GM12878 (cell line): ENCODE measurements around the gene EXOC3L1. TPM values are rescaled to one million over a fixed set of nuclear protein-coding genes. Genes with fewer than 3 reads are reported as not detected.

ENCODE experiments used
- ATAC-seq: fragments of 200-7000 bp; cut with Tn5 transposase; 3 replicates; pipeline ENCODE4 v1.9.1; 2020; ENCODE audit warnings: mild to moderate bottlenecking, moderate library complexity
- BruUV-seq: library from RNA; stranded (reverse); fragments of 400-500 nt; replicated peaks from 2 replicates; lab custom pipeline; 2021; lab: Mats Ljungman, UMichigan
- CTCF ChIA-PET: fragments of 300-600 bp; sonication (Branson Sonifier 250); formaldehyde crosslinking; extraction: SDS; loops from one replicate; lab custom pipeline; 2021; ENCODE audit warnings: inconsistent platforms; lab: Yijun Ruan, JAX
- POLR2A ChIA-PET: fragments of 350-600 bp; formaldehyde crosslinking; extraction: SDS; loops from one replicate; lab custom pipeline; 2021; ENCODE audit warnings: inconsistent platforms; lab: Charles Lee
- RAD21 ChIA-PET: fragments of 300-600 bp; sonication (Branson Sonifier 250); formaldehyde crosslinking; loops from one replicate; lab custom pipeline; 2023; ENCODE audit warnings: antibody characterized with exemption; ENCODE audit not compliant: unreplicated experiment; lab: Charles Lee
- SMC1A ChIA-PET: fragments of 300-600 bp; sonication (Branson Sonifier 250); formaldehyde crosslinking; loops from one replicate; lab custom pipeline; 2023; ENCODE audit not compliant: unreplicated experiment, uncharacterized antibody; lab: Charles Lee
- DNase-seq: peaks from one replicate; pipeline ENCODE4 v3.0.0-alpha.2; 2011; ENCODE audit warnings: low read depth, low spot score
- FAIRE-seq: peaks from 3 replicates; lab custom pipeline; 2011; peaks lifted over from hg19 to GRCh38; lab: Jason Lieb, UNC
- H2AFZ ChIP-seq: 2 replicates; pipeline ENCODE4 v1.6.0; 2011; ENCODE audit warnings: low read depth, low read length, control low read depth; ENCODE audit not compliant: control insufficient read depth
- H3K27ac ChIP-seq: 2 replicates; pipeline ENCODE4 v1.5.1; 2011; ENCODE audit warnings: control low read depth; ENCODE audit not compliant: control insufficient read depth, insufficient read depth
- H3K27me3 ChIP-seq, 2 experiments: replicated peaks in 1 of 2; 2 replicates each; pipeline versions ENCODE4 v1.6.0 to v1.6.1; 2011; ENCODE audit warnings: low read length in 1 of 2; ENCODE audit not compliant: control insufficient read depth in 2 of 2, insufficient read depth in 2 of 2
- H3K36me3 ChIP-seq, 2 experiments: 2 replicates each; pipeline ENCODE4 v1.5.1; 2011; ENCODE audit warnings: low read length in 1 of 2; ENCODE audit not compliant: control insufficient read depth in 2 of 2, insufficient read depth in 2 of 2
- H3K4me1 ChIP-seq: 2 replicates; pipeline ENCODE4 v1.6.1; 2011; ENCODE audit warnings: mild to moderate bottlenecking, low read length, moderate library complexity, mixed read lengths; ENCODE audit not compliant: control insufficient read depth, insufficient read depth
- H3K4me2 ChIP-seq: 2 replicates; pipeline ENCODE4 v1.6.0; 2011; ENCODE audit warnings: control low read depth; ENCODE audit not compliant: control insufficient read depth, insufficient read depth
- H3K4me3 ChIP-seq: fragments of 200-600 bp; sonication (generic); 2 replicates; pipeline ENCODE4 v1.5.1; 2016
- H3K79me2 ChIP-seq: 2 replicates; pipeline ENCODE4 v1.6.0; 2011; ENCODE audit warnings: low read length; ENCODE audit not compliant: control insufficient read depth, insufficient read depth
- H3K9ac ChIP-seq: 2 replicates; pipeline ENCODE4 v1.8.0; 2011; ENCODE audit warnings: low read length, control low read depth, mixed read lengths; ENCODE audit not compliant: control insufficient read depth, insufficient read depth
- H3K9me3 ChIP-seq: replicated peaks from 3 replicates; pipeline ENCODE4 v1.5.1; 2011; ENCODE audit warnings: mild to moderate bottlenecking, low read length; ENCODE audit not compliant: control insufficient read depth, insufficient read depth
- H4K20me1 ChIP-seq: 2 replicates; pipeline ENCODE4 v1.6.0; 2011; ENCODE audit not compliant: control insufficient read depth, insufficient read depth
- BCL3 ChIP-seq: IDR thresholded peaks from 2 replicates; pipeline ENCODE4 v1.6.1; 2011; ENCODE audit warnings: borderline replicate concordance, low read depth, mild to moderate bottlenecking, moderate library complexity, low read length; ENCODE audit not compliant: insufficient read depth, poor library complexity, severe bottlenecking
- KAT2A ChIP-seq: conservative IDR thresholded peaks from 2 replicates; pipeline ENCODE4 v1.6.1; 2011; ENCODE audit warnings: low read depth, low read length; ENCODE audit not compliant: control insufficient read depth
- LARP7 ChIP-seq: fragments of 450-650 bp; IDR thresholded peaks from 2 replicates; pipeline ENCODE4 v1.6.1; 2017; ENCODE audit warnings: mild to moderate bottlenecking
- MTA2 ChIP-seq: fragments of 450-650 bp; IDR thresholded peaks from 2 replicates; pipeline ENCODE4 v1.6.1; 2016; ENCODE audit warnings: low read depth, mild to moderate bottlenecking, moderate library complexity
- MYB ChIP-seq: fragments of 150-350 bp; IDR thresholded peaks from 2 replicates; pipeline ENCODE4 v1.6.1; 2014; ENCODE audit warnings: mild to moderate bottlenecking, low read depth, low read length, borderline replicate concordance
- NR2C2 ChIP-seq: IDR thresholded peaks from 2 replicates; pipeline ENCODE4 v1.6.1; 2011; ENCODE audit warnings: borderline replicate concordance, low read depth; ENCODE audit not compliant: control insufficient read depth, insufficient read length
- PKNOX1 ChIP-seq: fragments of 450-650 bp; IDR thresholded peaks from 2 replicates; pipeline ENCODE4 v1.6.1; 2016; ENCODE audit warnings: mild to moderate bottlenecking
- POLR2A ChIP-seq: IDR thresholded peaks from 2 replicates; pipeline ENCODE4 v1.6.1; 2011; ENCODE audit warnings: low read depth, mild to moderate bottlenecking, low read length
- POLR2AphosphoS2 ChIP-seq: IDR thresholded peaks from 2 replicates; pipeline ENCODE4 v1.6.1; 2011; ENCODE audit warnings: low read depth, mild to moderate bottlenecking, low read length, improper control_type of control experiment, moderate library complexity
- POLR2AphosphoS5 ChIP-seq: IDR thresholded peaks from 2 replicates; pipeline ENCODE4 v1.6.1; 2011; ENCODE audit warnings: mild to moderate bottlenecking, low read length, inconsistent platforms
- RELB ChIP-seq: fragments of 450-650 bp; IDR thresholded peaks from 2 replicates; pipeline ENCODE4 v1.6.1; 2017; ENCODE audit warnings: low read depth, mild to moderate bottlenecking, moderate library complexity
- RUNX3 ChIP-seq: IDR thresholded peaks from 2 replicates; pipeline ENCODE4 v1.6.1; 2012; ENCODE audit warnings: low read length, inconsistent platforms
- SMC3 ChIP-seq: IDR thresholded peaks from 2 replicates; pipeline ENCODE4 v1.6.1; 2011; ENCODE audit warnings: low read length, improper control_type of control experiment, borderline replicate concordance
- STAT1 ChIP-seq: fragments of 450-650 bp; conservative IDR thresholded peaks from 2 replicates; pipeline ENCODE4 v1.6.1; 2014; ENCODE audit warnings: antibody characterized with exemption, mild to moderate bottlenecking
- ZSCAN29 ChIP-seq: fragments of 450-650 bp; IDR thresholded peaks from 2 replicates; pipeline ENCODE4 v1.6.1; 2017; ENCODE audit warnings: mild to moderate bottlenecking, moderate library complexity
- WGBS: methylation state at CpG from one replicate; pipeline ENCODE4 v1.1.6; 2016; ENCODE audit warnings: low lambda C conversion rate; ENCODE audit not compliant: insufficient replicate concordance, insufficient coverage; ENCODE audit errors: missing lambda C conversion rate; 5-methylcytosine and 5-hydroxymethylcytosine counted together
- in situ Hi-C: fragments of 300-500 bp; cut with MboI; formaldehyde crosslinking; loops from 9 replicates; pipeline ENCODE4 v1.14.3; 2018; ENCODE audit warnings: mixed read lengths
- intact Hi-C: fragments of 100-400 bp; cut with micrococcal nuclease; formaldehyde crosslinking; loops from one replicate; pipeline ENCODE4 v1.14.2; 2022; ENCODE audit not compliant: unreplicated experiment
- polyA plus RNA-seq, 11 experiments: library from polyadenylated mRNA; depleted of rRNA in 4 of 11; unstranded in 6 of 11; stranded (reverse) in 5 of 11; fragments of >200 nt; fragmentation: Nextera tagmentation in 4 of 11; fragmentation: Illumina TruSeq in 1 of 11; extraction: Ambion mirVana in 4 of 11; extraction: Trizol in 1 of 11; gene quantifications; 1 replicate in 1 of 11; 2 replicates in 10 of 11; pipeline versions ENCODE4 v1.2.1 to v1.2.3, GENCODE V29; 2011 to 2016; ENCODE audit warnings: inconsistent platforms in 2 of 11, missing spikeins in 2 of 11, low read depth in 1 of 11
- total RNA-seq, 4 experiments: library from RNA; depleted of rRNA in 3 of 4; stranded (reverse); fragments of >200 nt in 3 of 4; fragmentation: Illumina TruSeq in 1 of 4; extraction: Trizol in 1 of 4; gene quantifications; 2 replicates each; pipeline versions ENCODE4 v1.2.1 to v1.2.3, GENCODE V29; 2013 to 2021

The EXOC3L1 gene
- total and polyA plus RNA-seq, 10 of the 15 experiments (the other 5 are each of a cell fraction or from before 2014, with no cell fraction given), result 0.07 to 0.42 TPM; not detected in 8

DNA sequence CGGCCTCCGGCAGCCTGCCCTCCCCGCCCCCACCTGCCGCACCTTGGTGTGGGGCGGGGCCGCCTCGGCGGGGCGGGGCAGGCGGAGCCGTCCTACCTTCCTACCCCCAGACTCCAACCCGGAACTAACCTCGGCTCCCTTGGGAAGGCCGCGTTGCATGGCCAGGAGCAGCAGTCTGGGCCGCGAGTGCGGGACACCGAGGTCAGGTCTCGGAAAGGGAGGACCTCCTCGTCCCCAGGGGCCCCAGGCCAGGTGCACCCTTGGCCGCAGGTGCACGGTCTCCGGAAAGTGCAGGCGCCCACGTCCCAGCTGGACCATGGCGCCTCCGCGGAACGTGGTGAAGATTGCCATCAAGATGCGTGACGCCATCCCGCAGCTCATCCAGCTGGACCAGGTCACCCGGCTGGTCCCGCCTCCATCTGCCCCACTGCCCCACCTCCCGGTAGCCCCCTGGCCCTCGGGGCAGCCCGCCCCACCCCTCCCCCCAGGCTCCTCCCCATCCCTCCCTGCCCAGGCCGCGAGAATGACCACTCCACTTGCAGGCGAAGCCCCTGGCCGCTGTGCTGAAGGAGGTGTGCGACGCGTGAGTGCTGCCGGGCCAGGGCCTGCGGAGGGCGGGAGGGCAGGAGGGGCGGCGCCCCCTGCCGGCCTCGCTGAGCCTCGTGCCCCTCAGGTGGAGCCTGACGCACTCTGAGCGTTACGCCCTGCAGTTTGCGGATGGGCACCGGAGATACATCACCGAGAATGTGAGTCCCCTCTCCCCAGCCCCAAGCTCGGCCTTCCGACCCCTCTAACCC, 9.3 kb upstream of the EXOC3L1 start, which contains the start of gene ELMO3:
Gene ELMO3 (plus strand): TSS at position 121 of the 797 bp plus-strand sequence. CDS start 196 bp downstream, at position 317.
- Histone ChIP-seq H3K4me3 (no peak within 1 kb of the TSS), H3K27me3 (no peaks in the 10 kb centered on the region), H2AFZ (no peak within 1 kb of the TSS), H3K9ac (no peak within 1 kb of the TSS), H3K36me3 (peaks cover 22 to 56% of the 10 kb centered on the region in 2 experiments), H4K20me1 (peaks cover 7% of the 10 kb centered on the region; the same call in 1 of the 2 replicates), H3K79me2 (peaks cover under 1% of the 10 kb centered on the region; the same call in 1 of the 2 replicates), H3K9me3 (no peaks in the 10 kb centered on the region), H3K4me1 (no peaks in the 10 kb centered on the region), H3K27ac (no peak within 1 kb of the TSS), H3K4me2 (no peak within 1 kb of the TSS)
- in situ Hi-C loops, result no loop called here
- WGBS, result 87% methylated on average over 31 of the region's 61 CpGs
- ChIA-PET POLR2A (no interaction called here), CTCF (interaction anchor here (1.2 to 2.0 kb wide), 3 partner anchors 28 to 48 kb away, joined by 3 to 13 read pairs (median 8); partner anchors contain the start of genes FHOD1 and TMEM208), RAD21 (no interaction called here), SMC1A (interaction anchor here (1.2 kb wide), 1 partner anchor 27 kb away, joined by 4 read pairs; the partner anchor contains the start of gene TMEM208)
- no peak for DNase-seq
- BruUV-seq, result no TSS peak
- intact Hi-C loops, result no loop called here
- no peak for ATAC-seq
- no peak for FAIRE-seq
- no peak for TF ChIP-seq RUNX3
- TF ChIP-seq MTA2, result no peak
- no peak for TF ChIP-seq LARP7
- no peak for TF ChIP-seq MYB
- TF ChIP-seq POLR2A, result peak; percentile 70; the same call in 1 of the 2 replicates
- TF ChIP-seq POLR2AphosphoS2, result no peak
- no peak for TF ChIP-seq POLR2AphosphoS5
- no peak for TF ChIP-seq PKNOX1
- TF ChIP-seq SMC3, result no peak
- no peak for TF ChIP-seq KAT2A
- peak; percentile 74 for TF ChIP-seq BCL3
- no peak for TF ChIP-seq NR2C2
- TF ChIP-seq RELB, result no peak
- no peak for TF ChIP-seq STAT1
- no peak for TF ChIP-seq ZSCAN29
